Prostate gland (tissue), 2 donors: ENCODE results near the gene NOP10.

Experiments
- POLR2A ChIP-seq: fragments of 450-650 bp; IDR thresholded peaks from one replicate; pipeline ENCODE4 v1.6.1; 2016; ENCODE audit warnings: antibody characterized with exemption, mild to moderate bottlenecking
- POLR2AphosphoS5 ChIP-seq: sonication (generic); formaldehyde crosslinking; IDR thresholded peaks from one replicate; pipeline ENCODE4 v1.6.1; 2017; ENCODE audit warnings: antibody characterized with exemption
- TF ChIP-seq, protein P1 (sequence below), 4 experiments: fragments of 200-600 bp in 2 of 4; fragments of 450-650 bp in 2 of 4; sonication (generic) in 2 of 4; IDR thresholded peaks; 1 replicate in 3 of 4; 2 replicates in 1 of 4; pipeline ENCODE4 v1.5.1; 2016 to 2019; ENCODE audit warnings: antibody characterized with exemption in 4 of 4, mild to moderate bottlenecking in 2 of 4, moderate library complexity in 2 of 4

DNA sequence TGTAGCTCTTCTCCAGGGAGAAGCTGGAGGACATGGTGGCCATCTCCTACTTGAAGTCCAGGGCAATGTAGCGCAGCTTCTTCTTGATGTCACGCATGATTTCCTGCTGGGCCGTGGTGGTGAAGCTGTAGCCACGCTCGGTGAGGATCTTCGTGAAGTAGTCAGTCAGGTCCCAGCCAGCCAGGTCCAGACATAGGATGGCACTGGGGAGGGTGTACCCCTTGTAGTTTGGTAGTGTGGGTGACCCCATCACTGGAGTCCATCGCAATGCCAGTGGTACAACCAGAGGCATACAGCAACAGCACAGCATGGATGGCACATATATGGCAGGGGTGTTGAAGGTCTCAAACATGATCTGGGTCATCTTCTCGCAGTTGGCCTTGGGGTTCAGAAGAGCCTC lies 31.0 kb upstream of the NOP10 start:
- TF ChIP-seq, protein P1, sequence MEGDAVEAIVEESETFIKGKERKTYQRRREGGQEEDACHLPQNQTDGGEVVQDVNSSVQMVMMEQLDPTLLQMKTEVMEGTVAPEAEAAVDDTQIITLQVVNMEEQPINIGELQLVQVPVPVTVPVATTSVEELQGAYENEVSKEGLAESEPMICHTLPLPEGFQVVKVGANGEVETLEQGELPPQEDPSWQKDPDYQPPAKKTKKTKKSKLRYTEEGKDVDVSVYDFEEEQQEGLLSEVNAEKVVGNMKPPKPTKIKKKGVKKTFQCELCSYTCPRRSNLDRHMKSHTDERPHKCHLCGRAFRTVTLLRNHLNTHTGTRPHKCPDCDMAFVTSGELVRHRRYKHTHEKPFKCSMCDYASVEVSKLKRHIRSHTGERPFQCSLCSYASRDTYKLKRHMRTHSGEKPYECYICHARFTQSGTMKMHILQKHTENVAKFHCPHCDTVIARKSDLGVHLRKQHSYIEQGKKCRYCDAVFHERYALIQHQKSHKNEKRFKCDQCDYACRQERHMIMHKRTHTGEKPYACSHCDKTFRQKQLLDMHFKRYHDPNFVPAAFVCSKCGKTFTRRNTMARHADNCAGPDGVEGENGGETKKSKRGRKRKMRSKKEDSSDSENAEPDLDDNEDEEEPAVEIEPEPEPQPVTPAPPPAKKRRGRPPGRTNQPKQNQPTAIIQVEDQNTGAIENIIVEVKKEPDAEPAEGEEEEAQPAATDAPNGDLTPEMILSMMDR (IDR thresholded peaks at IDR 0.05) = no peak
- no peak for TF ChIP-seq POLR2A
- TF ChIP-seq POLR2AphosphoS5 = no peak
